ENCODE data around the gene RAP2A.

DNA sequence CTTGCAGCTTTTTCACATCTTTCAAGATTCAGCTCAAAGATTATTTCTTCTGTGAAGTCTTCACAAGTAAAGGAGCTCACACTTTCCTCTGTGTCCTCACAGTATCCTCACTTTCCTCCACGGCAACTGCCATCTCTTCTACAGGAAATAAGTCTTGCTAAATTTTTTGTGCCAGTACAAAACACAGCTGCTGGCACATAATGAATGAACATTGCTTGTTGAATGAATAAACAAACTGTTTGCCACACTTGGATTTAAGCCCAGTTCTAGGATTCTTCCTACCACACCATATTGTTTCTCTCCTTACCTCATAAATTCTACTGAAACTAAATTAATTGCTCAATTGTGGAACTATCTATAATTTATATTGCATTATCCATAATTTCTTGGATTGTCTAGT is 59.5 kb downstream of the RAP2A start:
- TF ChIP-seq ZNF207 (IDR thresholded peaks at IDR 0.05; ENCODE audit: borderline replicate concordance) = no peak
- no peak for TF ChIP-seq HDAC6 (IDR thresholded peaks at IDR 0.05; ENCODE audit: unreplicated experiment)
- no peak for TF ChIP-seq SMC3 (IDR thresholded peaks at IDR 0.05; ENCODE audit: borderline replicate concordance, low read length)
